SH-SY5Y (cell line): Measurements from ENCODE around the gene WNT3A.

Experiments used
- GATA2 ChIP-seq: IDR thresholded peaks from 2 replicates; pipeline ENCODE4 v1.6.1; 2011; ENCODE audit warnings: mild to moderate bottlenecking, low read depth, low read length
- GATA3 ChIP-seq: IDR thresholded peaks from 2 replicates; pipeline ENCODE4 v1.6.1; 2011; ENCODE audit warnings: low read depth, mild to moderate bottlenecking, low read length, moderate library complexity

DNA sequence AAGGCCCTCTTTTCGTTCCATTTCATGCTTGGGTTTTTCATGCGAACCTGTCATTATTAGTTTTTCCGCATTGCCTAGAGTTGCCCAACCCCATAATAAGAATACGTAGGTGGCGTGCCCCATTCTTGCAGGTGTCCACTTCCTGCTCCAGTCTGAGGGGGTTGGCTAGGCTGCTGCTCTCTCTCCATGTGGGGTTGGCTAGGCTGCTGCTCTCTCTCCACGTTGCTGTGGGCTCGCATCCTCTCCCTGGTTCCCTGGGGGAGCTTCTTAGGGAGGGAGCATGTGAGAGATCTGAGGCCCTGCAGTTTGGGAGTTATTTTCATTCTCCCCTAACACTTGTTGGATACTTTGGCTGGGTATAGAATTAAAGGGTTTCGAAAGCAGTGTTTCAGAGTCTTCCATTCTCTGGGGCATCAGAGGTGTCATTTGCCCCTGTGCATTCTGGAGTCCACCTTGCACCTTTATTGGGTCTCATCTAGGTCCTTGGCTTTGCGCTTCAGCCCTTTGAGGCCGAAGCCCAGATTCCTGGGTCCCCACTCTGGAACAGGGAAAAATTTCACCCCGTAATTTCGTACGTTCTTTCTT lies 87.7 kb downstream of the WNT3A start:
- TF ChIP-seq GATA2 = no peak
- no peak for TF ChIP-seq GATA3
